WTC11 (cell line): Measurements from ENCODE around the gene ANO3. TPM values are rescaled to one million over a fixed set of nuclear protein-coding genes. Genes with fewer than 3 reads are reported as not detected.
A peak's percentile ranks its signal among the peaks of the same experiment; 100 is the strongest.

ENCODE experiments used
- ATAC-seq: fragments of 200-7000 bp; cut with Tn5 transposase; 2 replicates; pipeline ENCODE4 v1.10.0; 2021; ENCODE audit warnings: mild to moderate bottlenecking, moderate library complexity
- CTCF ChIA-PET: fragments of 300-600 bp; sonication (Branson Sonifier 250); formaldehyde crosslinking; loops from one replicate; lab custom pipeline; 2021; ENCODE audit warnings: antibody characterized with exemption; lab: Charles Lee
- POLR2A ChIA-PET: fragments of 350-600 bp; sonication (Branson Sonifier 250); formaldehyde crosslinking; loops from one replicate; lab custom pipeline; 2021; ENCODE audit warnings: antibody characterized with exemption; lab: Charles Lee
- DNase-seq: peaks from one replicate; pipeline ENCODE4 v3.0.0; 2021; ENCODE audit warnings: low spot score
- H3K27ac Mint-ChIP-seq: 2 replicates; pipeline ENCODE4 v1.8.0; 2021; ENCODE audit warnings: mixed read lengths
- H3K27me3 Mint-ChIP-seq: 2 replicates; pipeline ENCODE4 v1.8.0; 2021; ENCODE audit warnings: low read depth, mild to moderate bottlenecking, moderate library complexity, mixed read lengths
- H3K36me3 Mint-ChIP-seq: 2 replicates; pipeline ENCODE4 v1.8.0; 2021; ENCODE audit warnings: mixed read lengths
- H3K4me1 Mint-ChIP-seq: 2 replicates; pipeline ENCODE4 v1.8.0; 2022; ENCODE audit warnings: mixed read lengths
- H3K4me3 Mint-ChIP-seq: 2 replicates; pipeline ENCODE4 v1.8.0; 2021; ENCODE audit warnings: mild to moderate bottlenecking, moderate library complexity, mixed read lengths
- H3K9me3 Mint-ChIP-seq: 2 replicates; pipeline ENCODE4 v1.8.0; 2021; ENCODE audit warnings: mixed read lengths
- AFF4 ChIP-seq: sonication (generic); formaldehyde crosslinking; IDR thresholded peaks from 2 replicates; pipeline ENCODE4 v1.8.1; 2023; ENCODE audit warnings: mild to moderate bottlenecking, missing genetic modification reagents, borderline replicate concordance
- ATF1 ChIP-seq: sonication (generic); formaldehyde crosslinking; IDR thresholded peaks from 2 replicates; pipeline ENCODE4 v1.8.1; 2023; ENCODE audit warnings: mild to moderate bottlenecking, moderate library complexity, missing genetic modification reagents
- ATF6 ChIP-seq: sonication (generic); formaldehyde crosslinking; IDR thresholded peaks from 2 replicates; pipeline ENCODE4 v1.8.1; 2023; ENCODE audit warnings: mild to moderate bottlenecking, missing genetic modification reagents
- E2F1 ChIP-seq: sonication (generic); formaldehyde crosslinking; IDR thresholded peaks from 2 replicates; pipeline ENCODE4 v1.8.0; 2022; ENCODE audit warnings: mild to moderate bottlenecking, missing genetic modification reagents
- E2F5 ChIP-seq: sonication (generic); formaldehyde crosslinking; IDR thresholded peaks from 2 replicates; pipeline ENCODE4 v1.8.1; 2022; ENCODE audit warnings: mild to moderate bottlenecking, moderate library complexity, missing genetic modification reagents
- ELF4 ChIP-seq: sonication (generic); formaldehyde crosslinking; IDR thresholded peaks from 2 replicates; pipeline ENCODE4 v1.8.1; 2022; ENCODE audit warnings: low read depth, mild to moderate bottlenecking, moderate library complexity, missing genetic modification reagents
- ERG ChIP-seq: fragments of 250-450 bp; sonication (Bioruptor Pico); IDR thresholded peaks from 2 replicates; pipeline ENCODE4 v1.8.0; 2021; ENCODE audit warnings: mild to moderate bottlenecking
- FOXJ3 ChIP-seq: sonication (generic); formaldehyde crosslinking; IDR thresholded peaks from 2 replicates; pipeline ENCODE4 v1.9.0; 2021; ENCODE audit warnings: missing genetic modification reagents, mild to moderate bottlenecking, borderline replicate concordance
- FOXP1 ChIP-seq: sonication (generic); formaldehyde crosslinking; IDR thresholded peaks from 2 replicates; pipeline ENCODE4 v1.8.0; 2022; ENCODE audit warnings: missing genetic modification reagents, mild to moderate bottlenecking, moderate library complexity, borderline replicate concordance
- GABPB1 ChIP-seq: sonication (generic); formaldehyde crosslinking; IDR thresholded peaks from 2 replicates; pipeline ENCODE4 v1.8.1; 2023; ENCODE audit warnings: mild to moderate bottlenecking, missing genetic modification reagents
- JUN ChIP-seq: sonication (generic); formaldehyde crosslinking; IDR thresholded peaks from 2 replicates; pipeline ENCODE4 v1.8.0; 2023; ENCODE audit warnings: mild to moderate bottlenecking, missing genetic modification reagents
- MAX ChIP-seq: sonication (generic); formaldehyde crosslinking; IDR thresholded peaks from 2 replicates; pipeline ENCODE4 v1.8.0; 2022; ENCODE audit warnings: mild to moderate bottlenecking, missing genetic modification reagents
- MLX ChIP-seq: sonication (generic); formaldehyde crosslinking; IDR thresholded peaks from 2 replicates; pipeline ENCODE4 v1.8.1; 2023; ENCODE audit warnings: mild to moderate bottlenecking, missing genetic modification reagents, moderate library complexity
- MXD4 ChIP-seq: fragments of 250-450 bp; sonication (Bioruptor Pico); IDR thresholded peaks from 2 replicates; pipeline ENCODE4 v1.8.0; 2021; ENCODE audit warnings: mild to moderate bottlenecking, moderate library complexity, borderline replicate concordance
- NR1H2 ChIP-seq: sonication (generic); formaldehyde crosslinking; IDR thresholded peaks from 2 replicates; pipeline ENCODE4 v1.9.0; 2021; ENCODE audit warnings: mild to moderate bottlenecking, moderate library complexity, missing genetic modification reagents
- NR2C2 ChIP-seq: sonication (generic); formaldehyde crosslinking; IDR thresholded peaks from 2 replicates; pipeline ENCODE4 v1.8.0; 2022; ENCODE audit warnings: mild to moderate bottlenecking, missing genetic modification reagents
- NR3C1 ChIP-seq: sonication (generic); formaldehyde crosslinking; conservative IDR thresholded peaks from 2 replicates; pipeline ENCODE4 v1.8.1; 2023; ENCODE audit warnings: low read depth, mild to moderate bottlenecking, missing genetic modification reagents
- PREB ChIP-seq: sonication (generic); formaldehyde crosslinking; IDR thresholded peaks from 2 replicates; pipeline ENCODE4 v1.8.1; 2022; ENCODE audit warnings: mild to moderate bottlenecking, missing genetic modification reagents, moderate library complexity, borderline replicate concordance
- PRRX2 ChIP-seq: fragments of 250-450 bp; sonication (Bioruptor Pico); IDR thresholded peaks from 2 replicates; pipeline ENCODE4 v1.8.0; 2021; ENCODE audit warnings: mild to moderate bottlenecking
- USF1 ChIP-seq: sonication (generic); formaldehyde crosslinking; IDR thresholded peaks from 2 replicates; pipeline ENCODE4 v1.8.0; 2022; ENCODE audit warnings: mild to moderate bottlenecking, missing genetic modification reagents
- ZBTB21 ChIP-seq: sonication (generic); formaldehyde crosslinking; IDR thresholded peaks from 2 replicates; pipeline ENCODE4 v1.8.1; 2023; ENCODE audit warnings: mild to moderate bottlenecking, missing genetic modification reagents, borderline replicate concordance
- ZNF263 ChIP-seq: sonication (generic); formaldehyde crosslinking; IDR thresholded peaks from 2 replicates; pipeline ENCODE4 v1.8.1; 2022; ENCODE audit warnings: low read depth, mild to moderate bottlenecking, moderate library complexity, missing genetic modification reagents
- ZNF423 ChIP-seq: fragments of 250-450 bp; sonication (Bioruptor Pico); IDR thresholded peaks from 2 replicates; pipeline ENCODE4 v2.1.2; 2022; ENCODE audit warnings: mild to moderate bottlenecking, moderate library complexity
- total RNA-seq: library from RNA; stranded (reverse); gene quantifications from 3 replicates; pipeline ENCODE4 v1.2.3, GENCODE V29; 2021

The ANO3 gene
- total RNA-seq, 1 experiment from 2014 or later: 0.11 TPM

- DNase-seq (no peak), ATAC-seq (0 out of 2 replicates have a peak, but pooled peaks have one; percentile 22)
- H3K36me3 Mint-ChIP-seq: peaks cover 9% of the 10 kb centered on the region
- CTCF ChIA-PET: no interaction called here
- no peak overlapping the region for H3K4me3 Mint-ChIP-seq
- no peak for TF ChIP-seq USF1 (CRISPR knock-in tag)
- no peak for TF ChIP-seq FOXP1
- TF ChIP-seq E2F5: no peak
- TF ChIP-seq MXD4: no peak
- TF ChIP-seq JUN (CRISPR knock-in tag): no peak
- no peak for TF ChIP-seq ZNF423 (CRISPR knock-in tag)
- no peak for TF ChIP-seq ATF1 (CRISPR knock-in tag)
- no peak for TF ChIP-seq PREB (CRISPR knock-in tag)
- no peak for TF ChIP-seq MAX (CRISPR knock-in tag)
- no peak for TF ChIP-seq MLX
- TF ChIP-seq ERG (CRISPR knock-in tag): no peak
- no peak for TF ChIP-seq AFF4
- H3K4me1 Mint-ChIP-seq: no peaks in the 10 kb centered on the region
- H3K9me3 Mint-ChIP-seq: peaks cover 18% of the 10 kb centered on the region
- no peak overlapping the region for H3K27ac Mint-ChIP-seq
- H3K27me3 Mint-ChIP-seq: no peaks in the 10 kb centered on the region
- POLR2A ChIA-PET: no interaction called here
These were observed 161.7 kb downstream of the ANO3 start for GRCh38 chr11:26493616-26494015.

GRCh38 chr11:26507229-26507628, 175.3 kb downstream of the ANO3 start:
- Mint-ChIP-seq H3K4me3 (no peak overlapping the region), H3K36me3 (no peaks in the 10 kb centered on the region), H3K27ac (no peak overlapping the region), H3K27me3 (no peaks in the 10 kb centered on the region), H3K4me1 (0 out of 2 replicates have a peak, but pooled peaks cover 3% of the 10 kb centered on the region), H3K9me3 (0 out of 2 replicates have a peak, but pooled peaks cover 3% of the 10 kb centered on the region)
- CTCF ChIA-PET: no interaction called here
- ATAC-seq (no peak), DNase-seq (no peak)
- POLR2A ChIA-PET: no interaction called here
- TF ChIP-seq GABPB1 (CRISPR knock-in tag) (no peak), ELF4 (CRISPR knock-in tag) (no peak), ZNF263 (CRISPR knock-in tag) (no peak), ERG (CRISPR knock-in tag) (no peak), FOXJ3 (CRISPR knock-in tag) (no peak), ATF6 (CRISPR knock-in tag) (no peak), ZBTB21 (CRISPR knock-in tag) (no peak), NR2C2 (CRISPR knock-in tag) (no peak), PRRX2 (CRISPR knock-in tag) (no peak), NR3C1 (CRISPR knock-in tag) (no peak), E2F1 (no peak), NR1H2 (CRISPR knock-in tag) (no peak)
